Measurements from ENCODE around the gene ODC1. TPM values are rescaled to one million over a fixed set of nuclear protein-coding genes. Genes with fewer than 3 reads are reported as not detected.

Gene ODC1
- total and polyA plus RNA-seq, 2 donors (not counting 1 experiment from before 2014, with no cell fraction given) = 86.4 to 89.3 TPM

DNA sequence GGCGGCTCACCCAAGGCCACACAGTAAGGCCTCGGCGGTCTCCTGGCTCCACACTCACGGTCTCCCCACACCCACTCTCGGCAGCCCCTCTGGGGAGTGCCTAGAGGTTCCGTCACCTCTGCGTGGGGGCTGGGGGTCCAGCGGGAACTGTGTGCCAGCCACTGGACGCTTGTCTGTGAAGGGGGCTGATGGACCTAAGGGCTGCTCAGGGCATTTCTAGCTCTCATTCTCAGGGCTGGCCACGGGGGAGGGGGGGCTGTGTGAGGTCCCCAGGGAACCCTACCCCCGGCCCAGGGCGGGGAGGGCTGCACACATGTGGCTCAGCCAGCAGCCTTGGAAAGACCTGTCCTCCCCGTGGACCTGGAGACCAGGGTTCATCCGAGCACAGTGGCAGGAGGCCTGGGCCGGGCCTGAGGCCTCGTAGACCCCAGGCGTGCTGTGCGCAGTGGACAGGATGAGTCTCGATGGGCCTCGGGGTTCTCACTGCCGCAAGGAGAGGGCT is 27.1 kb upstream of the ODC1 start:
- no peaks in the 10 kb centered on the region for H3K4me1 ChIP-seq (ENCODE audit: control insufficient read depth, extremely low read depth, insufficient read depth, low read length)
- no peak overlapping the region for H3K27ac ChIP-seq (ENCODE audit: insufficient read depth, low read length)
- H3K79me2 ChIP-seq (ENCODE audit: control insufficient read depth, insufficient read depth, low read length) = no peaks in the 10 kb centered on the region
- no peaks in the 10 kb centered on the region for H3K36me3 ChIP-seq (ENCODE audit: control insufficient read depth, insufficient read depth, low read length)
- H2AFZ ChIP-seq (ENCODE audit: low read length) = no peak overlapping the region
- TF ChIP-seq, protein P1, sequence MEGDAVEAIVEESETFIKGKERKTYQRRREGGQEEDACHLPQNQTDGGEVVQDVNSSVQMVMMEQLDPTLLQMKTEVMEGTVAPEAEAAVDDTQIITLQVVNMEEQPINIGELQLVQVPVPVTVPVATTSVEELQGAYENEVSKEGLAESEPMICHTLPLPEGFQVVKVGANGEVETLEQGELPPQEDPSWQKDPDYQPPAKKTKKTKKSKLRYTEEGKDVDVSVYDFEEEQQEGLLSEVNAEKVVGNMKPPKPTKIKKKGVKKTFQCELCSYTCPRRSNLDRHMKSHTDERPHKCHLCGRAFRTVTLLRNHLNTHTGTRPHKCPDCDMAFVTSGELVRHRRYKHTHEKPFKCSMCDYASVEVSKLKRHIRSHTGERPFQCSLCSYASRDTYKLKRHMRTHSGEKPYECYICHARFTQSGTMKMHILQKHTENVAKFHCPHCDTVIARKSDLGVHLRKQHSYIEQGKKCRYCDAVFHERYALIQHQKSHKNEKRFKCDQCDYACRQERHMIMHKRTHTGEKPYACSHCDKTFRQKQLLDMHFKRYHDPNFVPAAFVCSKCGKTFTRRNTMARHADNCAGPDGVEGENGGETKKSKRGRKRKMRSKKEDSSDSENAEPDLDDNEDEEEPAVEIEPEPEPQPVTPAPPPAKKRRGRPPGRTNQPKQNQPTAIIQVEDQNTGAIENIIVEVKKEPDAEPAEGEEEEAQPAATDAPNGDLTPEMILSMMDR (conservative IDR thresholded peaks at IDR 0.05 in 1 of 2, IDR thresholded peaks at IDR 0.05 in 1 of 2; ENCODE audit: low read depth in 1 of 2, low read length in 2 of 2) = no peak
- peaks cover 4% of the 10 kb centered on the region for H3K27me3 ChIP-seq (ENCODE audit: control insufficient read depth, insufficient read depth, low read length)
- no peaks in the 10 kb centered on the region for H3K9me3 ChIP-seq (ENCODE audit: control insufficient read depth, insufficient read depth, low read depth, low read length)
- H3K9ac ChIP-seq (ENCODE audit: insufficient read depth, low read length) = no peak overlapping the region
- H4K20me1 ChIP-seq (ENCODE audit: control insufficient read depth, extremely low read depth, insufficient read depth, low read length) = no peaks in the 10 kb centered on the region
- no peak for DNase-seq (ENCODE audit: low read depth in 2 of 2)
- no peak overlapping the region for H3K4me3 ChIP-seq (replicated peaks in 1 of 4; ENCODE audit: control extremely low read depth in 1 of 4, insufficient read depth in 1 of 4, low read depth in 3 of 4, low read length in 4 of 4)
- no peak overlapping the region for H3K4me2 ChIP-seq (ENCODE audit: extremely low read depth, insufficient read depth, low read length)

DNA sequence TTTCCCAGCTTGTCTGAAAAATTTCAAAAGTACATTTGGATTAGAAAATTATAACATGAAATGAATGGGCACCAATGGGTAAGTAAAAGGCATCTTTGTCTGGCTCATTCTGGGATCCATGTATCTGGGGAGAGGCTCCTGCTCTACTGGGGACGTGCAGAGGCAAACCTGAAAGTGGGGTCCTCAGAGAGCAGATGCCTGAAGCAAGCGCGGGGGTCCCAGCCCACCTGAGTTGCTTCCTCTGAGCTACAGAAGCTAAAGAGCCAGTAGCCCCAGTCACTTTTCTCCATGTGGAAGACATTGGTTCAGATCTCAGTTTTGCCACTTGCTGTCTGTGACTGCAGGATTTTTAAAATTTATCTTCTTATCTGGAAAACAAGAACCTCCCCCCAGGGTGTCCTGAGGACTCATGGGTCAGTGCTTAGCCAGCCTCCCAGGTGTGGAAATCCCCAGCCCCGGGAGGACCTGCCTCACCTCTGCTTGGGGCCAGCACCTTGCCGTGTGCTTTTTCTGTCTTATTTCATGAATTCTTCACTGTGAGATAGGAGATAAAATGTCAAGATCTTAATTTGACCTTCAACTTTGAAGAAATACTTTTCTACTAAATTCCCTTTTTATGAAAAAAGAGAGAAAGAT is 25.1 kb upstream of the ODC1 start:
- Histone ChIP-seq H3K4me2 (ENCODE audit: extremely low read depth, insufficient read depth, low read length) (no peak overlapping the region), H3K27ac (ENCODE audit: insufficient read depth, low read length) (no peak overlapping the region), H3K9me3 (ENCODE audit: control insufficient read depth, insufficient read depth, low read depth, low read length) (no peaks in the 10 kb centered on the region), H3K79me2 (ENCODE audit: control insufficient read depth, insufficient read depth, low read length) (no peaks in the 10 kb centered on the region), H4K20me1 (ENCODE audit: control insufficient read depth, extremely low read depth, insufficient read depth, low read length) (no peaks in the 10 kb centered on the region), H3K9ac (ENCODE audit: insufficient read depth, low read length) (no peak overlapping the region), H3K36me3 (ENCODE audit: control insufficient read depth, insufficient read depth, low read length) (no peaks in the 10 kb centered on the region), H3K4me3 (replicated peaks in 1 of 4; ENCODE audit: control extremely low read depth in 1 of 4, insufficient read depth in 1 of 4, low read depth in 3 of 4, low read length in 4 of 4) (no peak overlapping the region), H3K27me3 (ENCODE audit: control insufficient read depth, insufficient read depth, low read length) (peaks cover 4% of the 10 kb centered on the region), H2AFZ (ENCODE audit: low read length) (no peak overlapping the region), H3K4me1 (ENCODE audit: control insufficient read depth, extremely low read depth, insufficient read depth, low read length) (no peaks in the 10 kb centered on the region)
- TF ChIP-seq EZH2 (IDR thresholded peaks at IDR 0.05; ENCODE audit: low read length, missing control alignments) = no peak
- TF ChIP-seq, protein P1 (conservative IDR thresholded peaks at IDR 0.05 in 1 of 2, IDR thresholded peaks at IDR 0.05 in 1 of 2; ENCODE audit: low read depth in 1 of 2, low read length in 2 of 2) = no peak
- no peak for DNase-seq (ENCODE audit: low read depth in 2 of 2)

DNA sequence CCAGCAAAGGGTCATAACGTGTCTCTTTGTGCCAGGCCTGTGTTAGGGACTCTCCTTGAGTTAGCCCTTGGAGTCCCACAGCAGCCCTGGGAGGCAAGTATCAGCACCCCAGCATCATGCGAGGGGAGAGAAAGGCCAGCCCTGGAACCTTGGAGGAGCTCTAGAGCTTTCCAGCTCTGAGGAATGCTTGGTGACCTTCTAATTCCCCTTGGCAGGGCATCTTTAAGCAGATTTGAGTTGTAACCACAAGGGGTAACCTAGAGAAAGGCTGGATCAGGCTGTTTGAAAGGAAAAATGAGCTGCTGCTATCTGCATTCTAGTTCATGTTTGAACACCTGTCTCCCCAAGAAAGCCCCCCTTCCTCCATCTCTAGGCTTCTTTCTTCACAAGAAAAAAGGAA is 23.8 kb upstream of the ODC1 start:
- no peaks in the 10 kb centered on the region for H4K20me1 ChIP-seq (ENCODE audit: control insufficient read depth, extremely low read depth, insufficient read depth, low read length)
- H3K27me3 ChIP-seq (ENCODE audit: control insufficient read depth, insufficient read depth, low read length) = peaks cover 4% of the 10 kb centered on the region
- H3K27ac ChIP-seq (ENCODE audit: insufficient read depth, low read length) = no peak overlapping the region
- no peaks in the 10 kb centered on the region for H3K79me2 ChIP-seq (ENCODE audit: control insufficient read depth, insufficient read depth, low read length)
- no peak overlapping the region for H3K4me2 ChIP-seq (ENCODE audit: extremely low read depth, insufficient read depth, low read length)
- no peaks in the 10 kb centered on the region for H3K4me1 ChIP-seq (ENCODE audit: control insufficient read depth, extremely low read depth, insufficient read depth, low read length)
- DNase-seq (ENCODE audit: low read depth in 2 of 2) = no peak
- H2AFZ ChIP-seq (ENCODE audit: low read length) = no peak overlapping the region
- H3K4me3 ChIP-seq (replicated peaks in 1 of 4; ENCODE audit: control extremely low read depth in 1 of 4, insufficient read depth in 1 of 4, low read depth in 3 of 4, low read length in 4 of 4) = no peak overlapping the region
- no peak for TF ChIP-seq EZH2 (IDR thresholded peaks at IDR 0.05; ENCODE audit: low read length, missing control alignments)
- TF ChIP-seq, protein P1 (conservative IDR thresholded peaks at IDR 0.05 in 1 of 2, IDR thresholded peaks at IDR 0.05 in 1 of 2; ENCODE audit: low read depth in 1 of 2, low read length in 2 of 2) = no peak
- no peaks in the 10 kb centered on the region for H3K9me3 ChIP-seq (ENCODE audit: control insufficient read depth, insufficient read depth, low read depth, low read length)
- no peak overlapping the region for H3K9ac ChIP-seq (ENCODE audit: insufficient read depth, low read length)
- H3K36me3 ChIP-seq (ENCODE audit: control insufficient read depth, insufficient read depth, low read length) = no peaks in the 10 kb centered on the region

Measured in fibroblast of lung (primary cell).